H1 (cell line): Measurements from ENCODE around the gene MYL7. TPM values are rescaled to one million over a fixed set of nuclear protein-coding genes. Genes with fewer than 3 reads are reported as not detected.

Source experiments
- CTCF ChIA-PET: fragments of 300-600 bp; sonication (Branson Sonifier 250); formaldehyde crosslinking; loops from one replicate; lab custom pipeline; 2021; ENCODE audit not compliant: partially characterized antibody; lab: Charles Lee
- POLR2A ChIA-PET: fragments of 300-600 bp; sonication (Branson Sonifier 250); formaldehyde crosslinking; loops from one replicate; lab custom pipeline; 2021; ENCODE audit warnings: inconsistent platforms; ENCODE audit not compliant: partially characterized antibody; lab: Charles Lee
- DNase-seq, 2 experiments: peaks; one replicate each; pipeline versions ENCODE4 v3.0.0 to v3.0.0-alpha.2; 2010 to 2022; ENCODE audit warnings: low spot score in 2 of 2, low read depth in 1 of 2, mixed read lengths in 1 of 2
- FAIRE-seq: peaks from 2 replicates; lab custom pipeline; 2011; peaks lifted over from hg19 to GRCh38; lab: Jason Lieb, UNC
- H2AFZ ChIP-seq: 2 replicates; pipeline ENCODE4 v1.8.1; 2012; ENCODE audit warnings: low read length, inconsistent platforms
- H2AK5ac ChIP-seq: 2 replicates; pipeline ENCODE4 v1.6.1; 2013; ENCODE audit warnings: low read depth, low read length
- H2BK120ac ChIP-seq: replicated peaks from 2 replicates; pipeline ENCODE3; 2013; ENCODE audit warnings: low read depth, low read length, inconsistent platforms
- H2BK12ac ChIP-seq: 2 replicates; pipeline ENCODE4 v1.6.1; 2013; ENCODE audit warnings: low read depth, low read length
- H2BK15ac ChIP-seq: 2 replicates; pipeline ENCODE4 v1.6.1; 2013; ENCODE audit warnings: low read length
- H2BK20ac ChIP-seq: 2 replicates; pipeline ENCODE4 v1.6.1; 2013; ENCODE audit warnings: low read length
- H2BK5ac ChIP-seq: 2 replicates; pipeline ENCODE4 v1.6.1; 2013; ENCODE audit warnings: low read depth, low read length
- H3K14ac ChIP-seq: 2 replicates; pipeline ENCODE4 v1.6.1; 2013; ENCODE audit warnings: inconsistent platforms; ENCODE audit not compliant: insufficient read length
- H3K18ac ChIP-seq: 2 replicates; pipeline ENCODE4 v1.6.1; 2013; ENCODE audit warnings: low read length; ENCODE audit errors: extremely low read depth
- H3K23ac ChIP-seq: 2 replicates; pipeline ENCODE4 v1.6.1; 2013; ENCODE audit warnings: inconsistent platforms; ENCODE audit not compliant: insufficient read length
- H3K23me2 ChIP-seq: 2 replicates; pipeline ENCODE4 v1.6.1; 2013; ENCODE audit warnings: low read depth, low read length
- H3K27ac ChIP-seq: 2 replicates; pipeline ENCODE4 v1.6.1; 2011; ENCODE audit warnings: low read depth, low read length, inconsistent platforms
- H3K27me3 ChIP-seq, 4 experiments: replicated peaks in 1 of 4; 1 replicate in 1 of 4; 2 replicates in 3 of 4; pipeline versions ENCODE4 v1.6.1 to v1.8.1; 2011 to 2013; ENCODE audit warnings: low read length in 3 of 4, mild to moderate bottlenecking in 3 of 4, inconsistent platforms in 2 of 4, mixed read lengths in 2 of 4, moderate library complexity in 1 of 4; ENCODE audit not compliant: control insufficient read depth in 3 of 4, insufficient read depth in 3 of 4; ENCODE audit errors: extremely low read depth in 1 of 4
- H3K36me3 ChIP-seq, 4 experiments: 2 replicates each; pipeline versions ENCODE4 v1.6.1 to v1.8.1; 2011 to 2013; ENCODE audit warnings: mild to moderate bottlenecking in 4 of 4, low read length in 3 of 4, moderate library complexity in 2 of 4, control low read depth in 1 of 4, inconsistent platforms in 1 of 4; ENCODE audit not compliant: insufficient read depth in 4 of 4, control insufficient read depth in 2 of 4
- H3K4ac ChIP-seq: replicated peaks from 2 replicates; pipeline ENCODE3; 2013; ENCODE audit warnings: low read length, low read depth, mixed read lengths, inconsistent platforms; ENCODE audit not compliant: insufficient read length
- H3K4me1 ChIP-seq, 4 experiments: replicated peaks in 1 of 4; 1 replicate in 1 of 4; 2 replicates in 3 of 4; pipeline versions ENCODE4 v1.6.1 to v1.8.1; 2011 to 2013; ENCODE audit warnings: low read length in 3 of 4, inconsistent platforms in 2 of 4, mixed read lengths in 1 of 4; ENCODE audit not compliant: insufficient read depth in 4 of 4, control insufficient read depth in 3 of 4
- H3K4me2 ChIP-seq, 2 experiments: 2 replicates each; pipeline versions ENCODE4 v1.6.1 to v1.8.1; 2011 to 2013; ENCODE audit warnings: low read depth in 2 of 2, low read length in 2 of 2, control low read depth in 1 of 2, inconsistent platforms in 1 of 2, mild to moderate bottlenecking in 1 of 2; ENCODE audit not compliant: insufficient read depth in 1 of 2
- H3K4me3 ChIP-seq, 4 experiments: fragments of 200-600, 300-600 bp in 1 of 4; sonication (generic), shearing (Covaris generic), sonication (Bioruptor Twin) in 1 of 4; 2 replicates each; pipeline versions ENCODE4 v1.5.1 to v1.8.1; 2011 to 2016; ENCODE audit warnings: low read length in 4 of 4, low read depth in 3 of 4, control low read depth in 2 of 4, inconsistent platforms in 2 of 4, mild to moderate bottlenecking in 2 of 4, mixed read lengths in 1 of 4, moderate library complexity in 1 of 4; ENCODE audit not compliant: insufficient read depth in 2 of 4; ENCODE audit errors: extremely low read depth in 1 of 4
- H3K56ac ChIP-seq: replicated peaks from 2 replicates; pipeline ENCODE3; 2013; ENCODE audit warnings: low read depth, mild to moderate bottlenecking, mixed read lengths, low read length, inconsistent platforms; ENCODE audit not compliant: insufficient read length
- H3K79me1 ChIP-seq: 2 replicates; pipeline ENCODE4 v1.6.1; 2013; ENCODE audit warnings: low read depth, low read length, control low read depth
- H3K79me2 ChIP-seq, 2 experiments: 2 replicates each; pipeline versions ENCODE4 v1.6.1 to v1.8.1; 2012 to 2013; ENCODE audit warnings: low read length in 2 of 2, mild to moderate bottlenecking in 2 of 2, inconsistent platforms in 1 of 2; ENCODE audit not compliant: insufficient read depth in 2 of 2, control insufficient read depth in 1 of 2
- H3K9ac ChIP-seq, 4 experiments: replicated peaks in 1 of 4; 1 replicate in 1 of 4; 2 replicates in 3 of 4; pipeline versions ENCODE4 v1.6.1 to v1.8.1; 2011 to 2013; ENCODE audit warnings: low read depth in 3 of 4, low read length in 3 of 4, control low read depth in 2 of 4, mild to moderate bottlenecking in 2 of 4, moderate library complexity in 2 of 4, inconsistent platforms in 1 of 4; ENCODE audit errors: extremely low read depth in 1 of 4
- H3K9me3 ChIP-seq, 2 experiments: 2 replicates each; pipeline versions ENCODE4 v1.6.1 to v1.8.1; 2012 to 2013; ENCODE audit warnings: mild to moderate bottlenecking in 2 of 2, moderate library complexity in 2 of 2, control low read depth in 1 of 2, inconsistent platforms in 1 of 2, low read depth in 1 of 2, low read length in 1 of 2, mixed read lengths in 1 of 2; ENCODE audit not compliant: insufficient read depth in 2 of 2
- H4K20me1 ChIP-seq, 2 experiments: replicated peaks in 1 of 2; 2 replicates each; pipeline versions ENCODE3 to v1.8.1; 2011 to 2013; ENCODE audit warnings: inconsistent platforms in 2 of 2, low read length in 2 of 2, mild to moderate bottlenecking in 1 of 2; ENCODE audit not compliant: insufficient read depth in 2 of 2, control insufficient read depth in 1 of 2
- H4K5ac ChIP-seq: 2 replicates; pipeline ENCODE4 v1.6.1; 2013; ENCODE audit warnings: low read length, low read depth, mixed read lengths, inconsistent platforms; ENCODE audit not compliant: insufficient read length
- H4K8ac ChIP-seq: 2 replicates; pipeline ENCODE4 v1.8.0; 2013; ENCODE audit warnings: mild to moderate bottlenecking, moderate library complexity, low read length, inconsistent platforms; ENCODE audit not compliant: insufficient read depth; ENCODE audit errors: extremely low read depth
- H4K91ac ChIP-seq: replicated peaks from 2 replicates; pipeline ENCODE3; 2013; ENCODE audit warnings: low read length, mixed read lengths, inconsistent platforms; ENCODE audit not compliant: insufficient read length
- CEBPB ChIP-seq: IDR thresholded peaks from 2 replicates; pipeline ENCODE4 v1.6.1; 2012; ENCODE audit warnings: low read depth, low read length
- CHD2 ChIP-seq: IDR thresholded peaks from 2 replicates; pipeline ENCODE4 v1.6.1; 2012; ENCODE audit warnings: low read length, improper control_type of control experiment
- E2F6 ChIP-seq: IDR thresholded peaks from 2 replicates; pipeline ENCODE4 v1.6.1; 2012; ENCODE audit warnings: inconsistent platforms
- KDM4A ChIP-seq: IDR thresholded peaks from one replicate; pipeline ENCODE4 v1.7.1; 2012; ENCODE audit warnings: low read depth, mild to moderate bottlenecking, moderate library complexity, low read length, inconsistent platforms; ENCODE audit not compliant: severe bottlenecking
- NANOG ChIP-seq: IDR thresholded peaks from 2 replicates; pipeline ENCODE4 v1.6.1; 2011; ENCODE audit warnings: low read length, low read depth, mild to moderate bottlenecking, inconsistent platforms; ENCODE audit not compliant: insufficient read depth, poor library complexity, severe bottlenecking
- NRF1 ChIP-seq: IDR thresholded peaks from 2 replicates; pipeline ENCODE4 v1.6.1; 2011; ENCODE audit warnings: mild to moderate bottlenecking, low read depth, low read length, improper control_type of control experiment
- SAP30 ChIP-seq: fragments of 300-600 bp; sonication (generic); IDR thresholded peaks from 2 replicates; pipeline ENCODE4 v1.7.1; 2012; ENCODE audit warnings: low read length, moderate library complexity, mild to moderate bottlenecking, inconsistent platforms; ENCODE audit not compliant: insufficient read depth, insufficient replicate concordance
- SIX5 ChIP-seq: IDR thresholded peaks from 2 replicates; pipeline ENCODE4 v1.6.1; 2011; ENCODE audit warnings: mild to moderate bottlenecking, low read depth, low read length
- SP4 ChIP-seq: IDR thresholded peaks from 2 replicates; pipeline ENCODE4 v1.6.1; 2012; ENCODE audit warnings: low read length, inconsistent platforms
- TAF1 ChIP-seq: IDR thresholded peaks from 2 replicates; pipeline ENCODE4 v1.6.1; 2011; ENCODE audit warnings: mild to moderate bottlenecking, low read depth, low read length
- WGBS, 2 experiments: shearing (Covaris generic) in 1 of 2; methylation state at CpG; one replicate each; pipeline versions ENCODE4 v1.1.6 to v1.1.7; 2013 to 2015; ENCODE audit warnings: low lambda C conversion rate in 2 of 2, mixed read lengths in 2 of 2, inconsistent platforms in 1 of 2, low coverage in 1 of 2, missing lambda C conversion rate in 1 of 2; ENCODE audit not compliant: insufficient replicate concordance in 2 of 2, insufficient coverage in 1 of 2, insufficient read length in 1 of 2; ENCODE audit errors: extremely low coverage in 1 of 2, missing lambda C conversion rate in 1 of 2; 5-methylcytosine and 5-hydroxymethylcytosine counted together
- polyA plus RNA-seq, 7 experiments: library from polyadenylated mRNA; depleted of rRNA in 3 of 7; stranded (reverse) in 5 of 7; unstranded in 2 of 7; fragments of >200 nt in 5 of 7; fragments of 200-250 nt in 2 of 7; gene quantifications; 1 replicate in 5 of 7; 2 replicates in 1 of 7; 4 replicates in 1 of 7; pipeline versions ENCODE4 v1.2.1 to v1.2.3, GENCODE V29; 2011 to 2013; ENCODE audit warnings: missing spikeins in 2 of 7, mixed read lengths in 2 of 7
- total RNA-seq: library from RNA; stranded (reverse); fragmentation: NEBNext Ultra II Directional; extraction: Animal tissue kit (Norgen Biotek cat#: 25700); gene quantifications from 2 replicates; pipeline ENCODE4 v1.2.1, GENCODE V29; 2021

MYL7 gene
- total and polyA plus RNA-seq, 2 of the 8 experiments (the other 6 are each of a cell fraction or from before 2014, with no cell fraction given), result 3.3 to 3.4 TPM

GRCh38 chr7:44116087-44116788 is 24.9 kb downstream of the MYL7 start:
- H4K91ac ChIP-seq, result no peak overlapping the region
- peaks cover 0 to 2% (median 0%) of the 10 kb centered on the region in 4 experiments; a peak in 1 of 7 replicates for H3K4me1 ChIP-seq
- no peak overlapping the region for H2BK12ac ChIP-seq
- no peak overlapping the region for H4K5ac ChIP-seq
- POLR2A ChIA-PET, result interaction anchor here (1.5 to 3.4 kb wide), 6 partner anchors 8 to 18 kb away, joined by 3 to 13 read pairs (median 6); partner anchors contain the start of gene AEBP1
- no peak overlapping the region for H3K18ac ChIP-seq
- no peak overlapping the region for H3K56ac ChIP-seq
- TF ChIP-seq SP4, result no peak
- TF ChIP-seq SAP30, result no peak
- no peak for TF ChIP-seq CEBPB
- TF ChIP-seq SIX5, result no peak
- TF ChIP-seq NANOG, result no peak
- TF ChIP-seq E2F6, result no peak
- TF ChIP-seq CHD2, result no peak
- TF ChIP-seq TAF1, result no peak
- TF ChIP-seq KDM4A, result no peak
- no peak for TF ChIP-seq NRF1
- H2AFZ ChIP-seq, result no peak overlapping the region
- H2BK120ac ChIP-seq, result no peak overlapping the region
- DNase-seq (no peak), FAIRE-seq (no peak)
- no peak overlapping the region for H3K4me2 ChIP-seq
- no peak overlapping the region for H3K27ac ChIP-seq
- H3K79me1 ChIP-seq, result peaks cover 6% of the 10 kb centered on the region
- H2BK20ac ChIP-seq, result no peak overlapping the region
- H3K4me3 ChIP-seq, result no peak overlapping the region
- H3K23ac ChIP-seq, result no peak overlapping the region
- no peak overlapping the region for H3K14ac ChIP-seq
- H2AK5ac ChIP-seq, result no peak overlapping the region
- WGBS, 2 experiments, result 83% methylated on average over 17 of the region's 17 CpGs; no CpG with 5 or more reads in 1 of the 2 experiments
- CTCF ChIA-PET, result interaction anchor here (0.8 to 1.7 kb wide), 5 partner anchors 8 to 81 kb away, joined by 3 to 5 read pairs (median 3); no protein-coding TSS in a partner anchor
- no peak overlapping the region for H4K8ac ChIP-seq
- no peak overlapping the region; the same call in 1 of the 2 replicates for H2BK5ac ChIP-seq
- no peaks in the 10 kb centered on the region for H3K23me2 ChIP-seq
- no peak overlapping the region for H2BK15ac ChIP-seq
- H3K79me2 ChIP-seq, result peaks cover 0 to 4% of the 10 kb centered on the region in 2 experiments; a peak in 2 of 4 replicates
- H3K9ac ChIP-seq, result no peak overlapping the region; a peak in 1 of 7 replicates
- H3K27me3 ChIP-seq, result no peaks in the 10 kb centered on the region
- H3K36me3 ChIP-seq, result peaks cover 19 to 64% (median 37%) of the 10 kb centered on the region in 4 experiments; a peak in 7 of 8 replicates
- no peak overlapping the region for H3K4ac ChIP-seq
- peaks cover 6 to 15% of the 10 kb centered on the region in 2 experiments for H4K20me1 ChIP-seq
- no peaks in the 10 kb centered on the region for H3K9me3 ChIP-seq
